K562 (cell line): ENCODE data around the gene DPEP2. TPM values are rescaled to one million over a fixed set of nuclear protein-coding genes. Genes with fewer than 3 reads are reported as not detected.

Source experiments
- RBFOX2 ChIP-seq: fragments of 200-400 bp; formaldehyde crosslinking; IDR thresholded peaks from 2 replicates; pipeline ENCODE4 v1.6.1; 2017; ENCODE audit warnings: low read depth, mild to moderate bottlenecking, low read length, moderate library complexity
- SMARCA4 ChIP-seq: fragments of 450-650 bp; IDR thresholded peaks from 2 replicates; pipeline ENCODE4 v1.6.1; 2016
- SRSF7 ChIP-seq: fragments of 200-400 bp; formaldehyde crosslinking; optimal IDR thresholded peaks from 2 replicates; pipeline ENCODE3; 2017; ENCODE audit warnings: mild to moderate bottlenecking, low read depth, low read length
- SUPT5H ChIP-seq: fragments of 450-650 bp; IDR thresholded peaks from 2 replicates; pipeline ENCODE4 v1.6.1; 2016
- ZBTB26 ChIP-seq: fragments of 450-650 bp; formaldehyde crosslinking; IDR thresholded peaks from 2 replicates; pipeline ENCODE4 v1.4.0; 2022; ENCODE audit warnings: missing genetic modification characterization
- ZNF431 ChIP-seq: sonication (generic); formaldehyde crosslinking; IDR thresholded peaks from 2 replicates; pipeline ENCODE4 v1.8.0; 2022; ENCODE audit warnings: mild to moderate bottlenecking, missing genetic modification reagents
- polyA plus RNA-seq, 8 experiments: library from polyadenylated mRNA; depleted of rRNA in 4 of 8; stranded (reverse) in 5 of 8; unstranded in 3 of 8; fragments of >200 nt; fragmentation: Nextera tagmentation in 2 of 8; fragmentation: Illumina TruSeq in 1 of 8; extraction: Ambion mirVana in 2 of 8; extraction: Trizol in 1 of 8; gene quantifications; 2 replicates each; pipeline versions ENCODE4 v1.2.1 to v1.2.3, GENCODE V29; 2011 to 2014; ENCODE audit warnings: inconsistent platforms in 1 of 8, missing spikeins in 1 of 8
- total RNA-seq, 7 experiments: library from RNA; depleted of rRNA in 6 of 7; stranded (reverse); fragments of >200 nt in 6 of 7; fragmentation: Illumina TruSeq in 2 of 7; extraction: Trizol in 2 of 7; gene quantifications; 2 replicates each; pipeline versions ENCODE4 v1.2.1 to v1.2.3, GENCODE V29; 2011 to 2021; ENCODE audit warnings: low replicate concordance in 1 of 7
- TF ChIP-seq, protein P1 (sequence below): sonication (generic); formaldehyde crosslinking; IDR thresholded peaks from 2 replicates; pipeline ENCODE4 v1.5.0; 2020; ENCODE audit warnings: missing genetic modification reagents
- TF ChIP-seq, protein P2 (sequence below): fragments of 450-650 bp; formaldehyde crosslinking; IDR thresholded peaks from 2 replicates; pipeline ENCODE4 v1.4.0; 2020; ENCODE audit warnings: mild to moderate bottlenecking, mixed read lengths

The DPEP2 gene
- total and polyA plus RNA-seq, 9 of the 15 experiments (the other 6 are each of a cell fraction or from before 2014, with no cell fraction given): 0.14 to 1.2 (median 0.38) TPM

- TF ChIP-seq SRSF7 (no peak), ZBTB26 (no peak), SMARCA4 (no peak), ZNF431 (CRISPR knock-in tag) (no peak), SUPT5H (0 out of 2 replicates have a peak, but pooled peaks have one; percentile 27), RBFOX2 (peak; percentile 33; the same call in 1 of the 2 replicates)
- TF ChIP-seq, protein P1, sequence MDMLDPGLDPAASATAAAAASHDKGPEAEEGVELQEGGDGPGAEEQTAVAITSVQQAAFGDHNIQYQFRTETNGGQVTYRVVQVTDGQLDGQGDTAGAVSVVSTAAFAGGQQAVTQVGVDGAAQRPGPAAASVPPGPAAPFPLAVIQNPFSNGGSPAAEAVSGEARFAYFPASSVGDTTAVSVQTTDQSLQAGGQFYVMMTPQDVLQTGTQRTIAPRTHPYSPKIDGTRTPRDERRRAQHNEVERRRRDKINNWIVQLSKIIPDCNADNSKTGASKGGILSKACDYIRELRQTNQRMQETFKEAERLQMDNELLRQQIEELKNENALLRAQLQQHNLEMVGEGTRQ: peak; percentile 35
- TF ChIP-seq, protein P2, sequence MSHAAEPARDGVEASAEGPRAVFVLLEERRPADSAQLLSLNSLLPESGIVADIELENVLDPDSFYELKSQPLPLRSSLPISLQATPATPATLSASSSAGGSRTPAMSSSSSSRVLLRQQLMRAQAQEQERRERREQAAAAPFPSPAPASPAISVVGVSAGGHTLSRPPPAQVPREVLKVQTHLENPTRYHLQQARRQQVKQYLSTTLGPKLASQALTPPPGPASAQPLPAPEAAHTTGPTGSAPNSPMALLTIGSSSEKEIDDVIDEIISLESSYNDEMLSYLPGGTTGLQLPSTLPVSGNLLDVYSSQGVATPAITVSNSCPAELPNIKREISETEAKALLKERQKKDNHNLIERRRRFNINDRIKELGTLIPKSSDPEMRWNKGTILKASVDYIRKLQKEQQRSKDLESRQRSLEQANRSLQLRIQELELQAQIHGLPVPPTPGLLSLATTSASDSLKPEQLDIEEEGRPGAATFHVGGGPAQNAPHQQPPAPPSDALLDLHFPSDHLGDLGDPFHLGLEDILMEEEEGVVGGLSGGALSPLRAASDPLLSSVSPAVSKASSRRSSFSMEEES (CRISPR knock-in tag): peak; percentile 44
These were observed 59.5 kb downstream of the DPEP2 start (continued) for GRCh38 chr16:67939507-67940445.
